ENCODE results near the gene UGT2B15. TPM values are rescaled to one million over a fixed set of nuclear protein-coding genes. Genes with fewer than 3 reads are reported as not detected.
"Not testable (repeated sequence)": the region's sequence is repeated elsewhere in the genome, so short reads cannot be mapped to it uniquely, and the experiment has no call there.

UGT2B15 gene
- total RNA-seq, result not detected

DNA sequence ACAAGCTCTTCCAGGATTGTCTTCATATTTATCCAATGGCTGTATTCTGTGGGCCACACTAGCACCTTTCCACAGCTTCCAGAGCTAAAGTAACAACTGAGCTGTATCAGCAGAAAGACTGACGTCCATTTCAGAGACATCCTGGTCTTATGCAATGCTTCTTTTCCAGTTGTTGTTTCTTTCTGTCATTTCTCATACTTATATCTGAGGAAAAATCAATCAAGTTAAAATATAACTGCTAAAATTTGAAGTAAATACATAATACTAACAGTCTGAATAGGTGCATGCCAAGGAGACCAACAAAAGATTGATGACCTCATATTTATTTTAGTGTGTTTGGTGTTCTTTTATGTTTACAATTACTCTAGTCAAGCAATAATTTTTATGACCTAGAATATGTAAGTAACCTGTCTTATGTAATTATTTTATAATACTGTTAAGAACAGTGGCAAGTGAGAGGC is at the start of gene UGT2B15:
Gene UGT2B15, minus strand, starts transcription at position 174 of the 461 bp plus-strand sequence. Its CDS starts 34 bp downstream, at position 140.
- DNase-seq, result not testable (repeated sequence)

DNA sequence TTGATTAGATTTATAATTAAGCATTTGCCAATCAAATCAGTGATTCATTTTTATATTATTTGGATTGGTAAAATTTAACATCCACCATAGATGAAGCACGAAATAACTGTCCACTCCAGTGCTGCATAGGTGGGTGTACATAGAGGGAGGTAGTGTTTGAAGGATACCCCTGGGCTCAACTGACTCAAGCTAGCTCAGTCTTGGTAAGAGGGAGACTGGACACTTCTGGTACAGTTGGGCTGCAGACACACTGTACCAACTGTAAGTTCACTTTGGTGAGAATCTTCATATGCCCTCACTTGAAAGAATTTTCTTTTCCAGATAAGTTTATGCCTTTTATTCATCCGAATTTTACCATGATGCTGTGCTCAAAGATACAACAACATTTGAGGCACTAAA is 48.6 kb upstream of the UGT2B15 start:
- no peak for DNase-seq

DNA sequence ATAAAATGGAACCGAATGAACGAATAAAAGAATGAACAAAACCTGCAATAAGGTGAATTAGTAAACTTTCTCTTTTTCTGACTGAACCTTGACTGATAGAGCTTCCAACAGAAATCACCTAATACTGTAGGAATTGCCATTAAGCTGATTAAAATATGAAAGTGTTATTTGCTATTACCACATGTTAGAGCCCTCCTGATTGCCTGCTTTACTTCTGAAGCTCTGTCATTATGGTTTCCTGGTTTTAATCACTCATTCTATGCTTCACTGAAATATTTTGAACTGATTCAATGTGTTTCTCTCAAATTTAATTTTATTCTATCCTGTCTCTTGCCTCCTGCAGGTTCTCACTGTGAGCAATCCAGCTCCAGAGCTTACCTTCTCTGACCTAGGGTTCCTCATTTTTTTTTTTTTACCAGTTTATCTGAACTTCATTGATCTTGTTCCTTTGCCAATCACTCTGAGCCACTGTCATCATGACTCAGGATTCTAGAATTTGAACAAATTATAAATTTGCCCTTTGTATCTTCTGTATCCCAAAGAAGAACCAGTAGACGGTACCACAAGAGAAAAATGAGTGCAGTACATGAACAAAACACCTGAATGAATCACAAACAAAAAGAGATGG is 48.1 kb upstream of the UGT2B15 start:
- DNase-seq, result no peak

DNA sequence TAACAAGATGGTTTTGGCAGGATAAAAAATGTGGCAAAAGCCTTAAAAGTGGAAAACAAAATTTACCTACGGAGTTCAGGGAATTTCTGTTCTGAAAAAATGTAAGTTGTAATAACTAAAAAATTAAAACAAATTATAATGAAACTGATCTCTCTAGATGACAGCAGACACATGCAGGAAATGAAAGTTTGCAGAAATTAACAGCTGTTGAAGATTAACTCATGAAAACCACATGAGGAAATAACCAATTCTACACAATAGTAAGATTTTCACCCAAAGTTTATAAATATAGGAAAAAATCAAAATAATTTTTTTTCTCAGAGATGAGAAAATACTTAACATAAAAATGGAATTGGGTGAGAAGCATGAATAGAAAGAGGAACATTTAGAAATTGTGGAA is 47.5 kb upstream of the UGT2B15 start:
- no peak for DNase-seq

DNA sequence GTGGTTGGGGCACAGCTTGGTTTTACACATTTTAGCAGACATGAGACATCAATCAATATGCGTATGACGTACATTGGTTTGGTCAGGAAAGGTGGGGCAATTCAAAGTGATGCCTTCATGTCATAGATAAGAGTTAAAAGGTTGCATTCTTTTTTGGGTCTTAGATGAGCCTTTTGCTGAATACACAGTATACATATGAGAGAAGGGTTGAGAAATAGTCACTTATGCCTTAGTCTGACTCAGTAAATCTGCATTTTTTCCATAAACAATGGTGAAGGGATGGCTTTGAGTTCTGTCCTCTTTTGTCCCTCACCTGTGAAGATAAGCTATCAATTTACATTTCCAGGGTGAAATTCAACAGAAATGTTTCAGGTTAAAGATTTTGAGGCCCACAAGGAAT is 43.9 kb upstream of the UGT2B15 start:
- DNase-seq, result no peak

DNA sequence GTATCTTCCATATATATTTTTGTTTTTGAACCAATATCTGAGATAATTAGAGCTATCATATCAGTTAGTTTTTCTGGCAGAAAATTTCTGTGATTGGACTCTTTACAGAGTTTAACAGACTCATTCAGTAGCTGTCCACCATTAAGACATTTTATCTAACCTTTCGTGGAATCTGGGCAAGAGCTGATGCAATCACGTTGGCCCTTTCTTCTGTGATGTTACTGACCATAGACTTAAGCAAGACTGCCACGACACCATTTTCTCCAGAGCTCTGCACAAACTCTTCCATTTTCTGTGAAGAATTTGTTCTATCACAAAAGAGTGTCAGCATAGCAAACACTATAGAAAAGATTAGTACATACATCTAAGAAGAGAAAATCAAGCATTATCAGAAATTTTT is 41.8 kb upstream of the UGT2B15 start:
- no peak for DNase-seq

DNA sequence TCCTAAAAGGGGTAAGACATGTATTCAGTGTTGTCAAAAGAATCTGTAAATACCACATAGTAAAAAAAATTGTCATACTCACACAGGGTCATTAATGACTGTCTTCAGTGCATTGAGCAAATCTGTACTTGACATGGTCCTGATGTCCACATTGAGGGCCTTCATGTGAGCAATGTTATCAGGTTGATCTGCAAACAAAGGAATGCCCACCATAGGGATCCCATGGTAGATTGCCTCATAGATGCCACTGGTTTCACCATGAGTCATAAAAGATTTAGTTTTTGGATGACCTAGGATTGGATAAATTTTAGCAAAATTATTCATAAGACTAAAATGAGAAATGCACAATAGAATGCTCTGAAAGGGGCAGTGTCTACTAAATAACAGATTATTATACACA is 38.1 kb upstream of the UGT2B15 start:
- DNase-seq, result no peak

DNA sequence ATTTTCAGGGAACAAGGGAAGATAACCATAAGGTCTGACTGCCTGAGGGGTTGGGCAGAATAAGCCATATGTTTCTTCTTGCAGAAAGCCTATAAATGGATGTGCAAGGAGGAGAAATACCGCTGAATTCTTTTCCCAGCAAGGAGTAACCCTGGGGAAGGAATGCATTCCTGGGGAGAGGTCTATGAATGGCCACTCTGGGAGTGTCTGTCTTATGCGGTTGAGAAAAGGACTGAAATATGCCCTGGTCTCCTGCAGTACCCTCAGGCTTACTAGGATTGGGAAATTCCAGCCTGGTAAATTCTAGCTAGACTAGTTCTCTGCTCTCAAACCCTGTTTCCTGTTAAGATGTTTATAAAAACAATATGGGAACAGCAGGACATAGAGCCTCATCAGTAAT is 32.7 kb upstream of the UGT2B15 start:
- DNase-seq, result not testable (repeated sequence)

DNA sequence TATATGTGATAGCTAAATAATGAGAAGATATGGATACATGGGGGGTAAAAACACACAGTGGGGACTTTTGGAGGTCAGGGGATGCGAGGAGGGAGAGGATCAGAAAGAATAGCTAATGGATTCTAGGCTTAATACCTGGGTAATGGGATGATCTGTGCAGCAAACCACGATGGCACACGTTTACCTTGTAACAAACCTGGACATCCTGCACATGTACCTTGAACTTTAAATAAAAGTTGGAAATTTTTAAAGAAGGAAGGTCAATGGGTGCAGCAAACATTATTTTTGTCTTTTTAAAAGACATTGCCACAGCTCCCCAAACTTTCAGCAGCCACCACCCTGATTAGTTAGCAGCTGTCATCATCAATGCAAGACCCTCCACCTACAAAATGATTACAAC is 29.7 kb upstream of the UGT2B15 start:
- DNase-seq, result no peak

DNA sequence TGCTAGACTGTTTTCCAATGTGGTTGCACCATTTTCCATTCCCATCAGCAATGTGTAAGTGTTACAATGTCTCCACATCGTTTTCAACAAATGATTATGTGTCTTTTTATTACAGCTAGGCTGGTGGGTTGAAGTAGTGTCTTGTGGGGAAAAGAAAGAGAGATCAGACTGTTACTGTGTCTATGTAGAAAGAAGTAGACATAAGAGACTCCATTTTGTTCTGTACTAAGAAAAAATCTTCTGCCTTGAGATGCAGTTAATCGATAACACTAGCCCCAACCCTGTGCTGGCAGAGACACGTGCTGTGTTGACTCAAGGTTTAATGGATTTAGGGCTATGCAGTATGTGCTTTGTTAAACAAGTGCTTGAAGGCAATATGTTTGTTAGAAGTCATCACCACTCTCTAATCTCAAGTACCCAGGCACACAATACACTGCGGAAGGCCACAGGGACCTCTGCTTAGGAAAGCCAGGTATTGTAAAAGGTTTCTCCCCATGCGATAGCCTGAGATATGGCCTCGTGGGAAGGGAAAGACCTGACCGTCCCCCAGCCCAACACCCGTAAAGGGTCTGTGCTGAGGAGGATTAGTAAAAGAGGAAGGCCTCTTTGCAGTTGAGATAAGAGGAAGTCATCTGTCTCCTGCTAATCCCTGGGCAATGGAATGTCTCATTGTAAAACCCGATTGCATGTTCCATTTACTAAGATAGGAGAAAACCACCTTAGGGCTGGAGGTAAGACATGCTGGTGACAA is 23.0 kb upstream of the UGT2B15 start:
- DNase-seq, result no peak

DNA sequence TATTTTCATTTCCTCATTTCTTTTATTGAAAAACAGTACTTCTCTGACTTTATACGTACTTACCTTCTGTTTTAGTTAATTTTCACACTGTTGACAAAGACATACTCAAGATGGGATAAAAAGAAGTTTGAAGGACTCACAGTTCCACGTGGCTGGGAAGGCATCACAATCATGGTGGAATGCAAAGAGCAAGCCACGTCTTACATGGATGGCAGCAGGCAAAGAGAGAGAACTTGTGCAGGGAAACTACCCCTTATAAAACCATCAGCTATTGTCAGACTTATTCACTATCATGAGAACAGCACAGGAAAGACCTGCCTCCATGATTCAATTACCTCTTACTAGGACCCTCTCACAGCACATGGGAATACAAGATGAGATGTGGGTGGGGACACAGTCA is 20.7 kb upstream of the UGT2B15 start:
- no peak for DNase-seq

DNA sequence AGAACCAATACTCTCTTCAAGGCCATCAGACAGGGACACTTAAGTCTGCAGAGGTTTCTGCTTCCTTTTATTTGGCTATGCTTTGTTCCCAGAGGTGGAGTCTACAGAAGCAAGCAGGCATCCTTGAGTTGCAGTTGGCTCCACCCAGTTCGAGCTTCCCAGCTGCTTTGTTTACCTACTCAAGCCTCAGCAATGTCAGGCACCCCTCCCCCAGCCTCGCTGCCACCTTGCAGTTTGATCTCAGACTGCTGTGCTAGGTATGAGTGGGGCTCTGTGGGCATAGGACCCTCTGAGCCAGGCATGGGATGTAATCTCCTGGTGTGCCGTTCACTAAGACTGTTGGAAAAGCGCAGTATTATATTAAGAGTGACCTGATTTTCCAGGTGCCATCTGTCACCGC is 12.6 kb upstream of the UGT2B15 start:
- DNase-seq, result no peak

DNA sequence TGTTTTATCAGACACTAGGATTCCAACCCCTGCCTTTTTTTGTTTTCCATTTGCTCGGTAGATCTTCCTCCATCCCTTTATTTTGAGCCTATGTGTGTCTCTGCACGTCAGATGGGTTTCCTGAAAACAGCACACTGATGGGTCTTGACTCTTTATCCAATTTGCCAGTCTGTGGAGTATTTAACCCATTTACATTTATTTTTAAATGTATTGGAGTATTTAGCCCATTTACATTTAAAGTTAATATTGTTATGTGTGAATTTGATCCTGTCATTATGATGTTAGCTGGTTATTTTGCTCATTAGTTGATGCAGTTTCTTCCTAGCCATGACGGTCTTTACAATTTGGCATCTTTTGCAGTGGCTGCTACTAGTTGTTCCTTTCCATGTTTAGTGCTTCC is 10.8 kb upstream of the UGT2B15 start:
- not testable (repeated sequence) for DNase-seq

DNA sequence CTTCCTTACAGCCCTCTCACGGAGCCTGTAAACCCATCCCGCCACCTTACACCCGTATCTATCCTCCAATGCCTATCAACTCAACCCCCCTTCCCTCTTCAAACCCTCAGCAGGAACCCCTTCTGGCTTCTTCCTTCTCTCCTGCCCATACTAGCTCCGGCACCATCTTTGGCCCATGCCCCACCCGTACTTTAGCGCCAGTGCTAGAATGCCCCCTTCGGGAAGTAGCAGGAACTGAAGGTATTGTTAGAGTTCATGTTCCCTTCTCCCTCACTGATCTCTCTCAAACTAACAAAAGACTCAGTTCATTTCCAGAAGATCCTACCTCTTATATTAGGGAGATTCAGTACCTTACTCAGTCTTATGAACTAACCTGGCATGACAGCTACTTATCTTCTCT is 2.7 kb upstream of the UGT2B15 start:
- DNase-seq, result no peak

DNA sequence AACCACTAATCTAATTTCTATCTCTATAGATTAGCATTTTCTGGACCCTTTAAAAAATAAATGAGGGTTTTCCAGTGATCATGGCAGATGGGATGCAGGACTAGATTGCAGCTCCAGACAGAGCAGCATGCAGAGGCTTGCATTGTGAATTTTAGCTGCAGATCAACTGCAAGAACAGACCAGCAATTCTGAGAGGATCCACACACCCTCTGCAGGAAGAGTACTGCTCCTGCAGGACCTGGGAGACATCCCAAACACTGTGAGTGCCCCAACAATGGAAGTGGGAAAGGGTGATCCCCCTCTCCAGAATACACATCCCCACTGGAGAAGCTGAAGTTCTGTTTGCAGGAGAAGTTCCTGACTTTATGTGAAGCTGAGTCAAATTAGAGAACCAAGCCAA is 765 bp upstream of the UGT2B15 start:
- not testable (repeated sequence) for DNase-seq

DNA sequence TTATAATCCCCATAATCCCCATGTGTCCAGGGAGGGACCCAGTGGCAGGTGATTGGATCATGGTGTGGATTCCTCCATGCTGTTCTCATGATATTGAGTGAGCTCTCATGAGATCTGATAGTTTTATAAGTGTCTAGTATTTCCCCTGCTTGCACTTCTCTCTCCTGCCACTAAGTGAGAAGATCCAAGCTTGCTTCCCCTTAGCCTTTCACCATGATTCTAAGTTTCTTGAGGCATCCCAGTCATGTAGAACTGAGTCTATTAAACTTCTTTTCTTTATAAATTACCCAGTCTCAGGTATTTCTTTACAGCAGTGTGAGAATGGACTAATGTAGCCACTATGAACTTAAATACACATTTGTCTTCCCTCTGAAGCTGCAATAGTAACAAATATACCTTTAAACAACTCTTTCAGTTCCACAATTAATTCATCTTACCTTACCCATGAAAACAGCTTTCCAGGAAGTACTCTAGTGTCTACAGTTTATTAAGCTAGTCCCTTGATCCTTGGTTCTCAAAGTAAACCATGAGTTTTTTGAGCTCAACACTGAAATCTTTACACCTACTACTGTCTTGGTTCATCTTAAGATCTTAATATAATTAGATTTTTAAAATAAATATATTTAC is 1.8 kb downstream of the UGT2B15 start:
- DNase-seq, result not testable (repeated sequence)

DNA sequence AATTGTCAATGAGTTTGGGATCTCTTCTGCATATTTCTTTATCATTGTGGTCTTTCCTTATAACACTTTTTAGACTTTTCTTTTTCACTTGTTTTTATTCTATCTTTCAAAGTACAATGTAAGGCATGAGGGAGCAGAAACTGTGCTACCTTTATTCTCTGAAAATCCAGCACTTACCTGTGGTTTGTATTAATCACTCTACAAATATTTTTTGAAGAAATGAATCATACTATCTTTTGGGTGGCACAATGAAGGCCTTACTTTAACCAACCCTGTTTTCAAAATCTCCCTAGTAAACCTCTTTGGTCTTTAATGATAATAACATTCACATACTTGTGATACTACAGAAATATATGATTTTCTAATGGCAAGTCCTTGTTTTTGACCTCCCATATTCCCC is 2.9 kb downstream of the UGT2B15 start:
- DNase-seq, result not testable (repeated sequence)

DNA sequence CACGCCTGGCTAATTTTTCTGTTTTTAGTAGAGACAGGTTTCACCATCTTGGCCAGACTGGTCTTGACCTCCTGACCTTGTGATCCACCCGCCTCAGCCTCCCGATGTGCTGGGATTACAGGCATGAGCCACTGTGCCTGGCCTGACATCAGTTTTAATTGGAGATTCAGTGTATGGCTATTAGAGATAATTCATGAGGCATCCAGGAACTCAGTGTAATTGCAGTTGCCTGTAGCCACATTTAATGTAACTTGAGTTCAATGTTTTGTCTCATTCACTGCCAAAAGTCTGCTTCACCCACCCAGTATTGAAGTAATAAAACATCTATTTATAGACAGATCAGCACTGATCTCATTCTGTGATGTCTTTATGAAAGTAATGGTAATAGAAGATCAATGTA is 5.7 kb downstream of the UGT2B15 start:
- DNase-seq, result peak; percentile 3

DNA sequence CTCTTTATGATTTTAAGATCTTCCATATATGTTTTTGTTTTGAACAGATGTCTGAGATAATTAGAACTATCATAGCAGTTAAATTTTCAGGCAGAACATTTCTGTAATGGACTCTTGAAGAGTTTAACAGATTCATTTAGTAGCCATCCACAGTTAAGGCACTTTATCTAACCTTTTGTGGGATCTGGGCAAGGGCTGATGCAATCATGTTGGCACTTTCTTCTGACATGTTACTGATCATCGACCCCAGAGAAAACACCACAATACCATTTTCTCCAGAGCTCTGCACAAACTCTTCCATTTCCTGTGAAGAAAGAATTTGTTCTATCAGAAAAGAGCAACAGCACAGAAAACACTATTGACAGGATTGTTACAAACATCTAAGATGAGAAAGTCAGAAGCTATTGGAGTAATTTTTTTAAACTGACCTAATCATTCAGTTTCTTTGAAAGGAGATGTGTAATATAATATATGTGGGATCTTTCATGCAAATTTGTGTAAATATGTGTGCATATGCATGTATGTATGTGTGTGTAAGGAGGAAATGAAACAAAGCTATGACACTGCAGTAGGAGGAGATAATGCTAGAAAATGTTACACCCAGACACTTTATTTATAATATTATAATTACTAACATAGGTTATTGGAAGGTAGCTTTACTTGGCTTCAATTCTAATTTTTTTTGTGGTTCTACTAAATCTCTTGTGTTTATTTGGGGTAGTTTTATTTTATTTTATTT is 7.4 kb downstream of the UGT2B15 start:
- DNase-seq, result not testable (repeated sequence)

DNA sequence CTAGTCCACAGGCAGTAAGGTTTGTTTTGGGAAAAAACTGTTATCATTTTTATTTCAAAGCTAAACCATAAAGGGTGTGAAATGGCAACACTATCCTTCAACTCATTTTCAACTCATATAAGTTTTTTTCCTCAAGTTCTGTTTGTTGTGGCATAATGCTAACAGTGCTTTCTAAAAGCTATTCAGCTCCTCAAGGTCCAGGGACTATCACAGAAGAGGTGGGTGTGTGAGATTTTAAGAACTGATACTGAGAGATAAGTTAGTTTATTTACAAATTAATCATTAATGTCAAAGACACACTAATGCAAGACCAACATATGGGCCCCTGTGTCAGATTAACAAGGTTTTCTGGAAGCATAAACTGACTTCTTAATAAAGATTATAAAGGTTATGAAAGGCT is 11.8 kb downstream of the UGT2B15 start:
- DNase-seq, result no peak

DNA sequence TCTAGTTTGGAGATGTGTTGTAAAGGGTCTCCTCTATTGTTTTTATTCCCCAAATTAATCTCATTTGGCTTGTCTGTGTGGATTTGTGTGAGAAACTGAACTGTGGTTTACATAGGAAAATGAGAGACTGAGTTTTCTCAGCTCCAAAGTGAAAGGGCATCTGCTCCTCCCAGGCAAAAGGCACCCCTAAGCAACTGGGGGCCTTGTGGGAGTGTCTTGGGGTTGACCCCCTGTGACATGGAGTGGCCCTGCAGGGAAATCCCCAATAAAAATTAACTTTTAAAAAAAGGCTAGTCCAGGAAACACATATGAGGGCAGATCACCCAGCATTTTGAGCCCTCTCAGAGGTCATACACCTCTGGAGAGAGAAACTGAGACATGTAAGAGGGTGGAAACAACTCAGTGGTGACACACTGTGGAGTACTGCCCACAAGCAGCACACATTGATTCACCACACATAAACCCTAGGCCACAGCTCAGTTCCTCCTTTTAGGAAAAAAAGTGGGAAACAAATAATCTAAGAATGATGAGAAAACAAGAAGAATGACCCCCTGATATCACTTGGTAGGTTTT is 13.3 kb downstream of the UGT2B15 start:
- DNase-seq, result not testable (repeated sequence)

DNA sequence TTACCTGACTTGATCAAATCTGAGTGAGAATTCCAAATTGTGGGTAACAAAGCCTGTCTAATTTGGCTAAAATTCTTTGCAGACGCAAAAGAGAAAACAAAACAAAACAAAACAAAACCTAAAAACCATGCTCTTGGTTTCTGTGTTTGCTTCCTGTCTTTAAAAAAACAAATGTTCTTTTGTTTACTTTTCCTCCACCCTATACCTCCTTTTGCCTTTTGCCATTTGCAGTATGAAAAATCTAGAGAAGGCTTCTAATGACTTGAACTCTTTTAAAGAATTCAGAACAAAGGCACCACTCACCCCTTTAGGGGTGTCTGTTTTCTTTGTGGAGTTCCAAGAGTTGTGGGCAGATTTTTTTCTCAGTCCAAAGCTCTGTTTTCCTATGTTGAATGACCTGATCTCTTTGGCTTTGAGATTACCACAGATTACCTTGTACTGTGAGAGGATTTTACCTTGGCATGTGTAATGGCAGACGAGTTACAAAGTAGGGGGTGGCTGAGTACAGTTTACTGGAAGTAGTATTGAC is 13.9 kb downstream of the UGT2B15 start:
- not testable (repeated sequence) for DNase-seq
